ENCODE results near the gene KDM4C. TPM values are rescaled to one million over a fixed set of nuclear protein-coding genes. Genes with fewer than 3 reads are reported as not detected.

The KDM4C gene
- total RNA-seq, 4 donors from 2014 or later, result 52.1 to 83.6 (median 65.5) TPM

- WGBS, 2 donors, result 76 to 80% methylated on average over 3 of the region's 3 CpGs
- H3K4me1 ChIP-seq, result peaks cover 0 to 3% of the 10 kb centered on the region in 2 donors
- H3K9me3 ChIP-seq, result no peaks in the 10 kb centered on the region
- TF ChIP-seq CTCF (IDR thresholded peaks at IDR 0.05), result no peak
- TF ChIP-seq POLR2A (IDR thresholded peaks at IDR 0.05), result no peak
- H3K27ac ChIP-seq, result no peak overlapping the region
- no peak overlapping the region for H3K4me3 ChIP-seq (replicated peaks in 1 of 3)
- no peak for DNase-seq
- H3K27me3 ChIP-seq, result no peaks in the 10 kb centered on the region
- intact Hi-C loops (cut with DNase I), result no loop called here
- H3K36me3 ChIP-seq, result no peaks in the 10 kb centered on the region
Measured at GRCh38 chr9:7088611-7089010, 330.8 kb downstream of the KDM4C start.

DNA sequence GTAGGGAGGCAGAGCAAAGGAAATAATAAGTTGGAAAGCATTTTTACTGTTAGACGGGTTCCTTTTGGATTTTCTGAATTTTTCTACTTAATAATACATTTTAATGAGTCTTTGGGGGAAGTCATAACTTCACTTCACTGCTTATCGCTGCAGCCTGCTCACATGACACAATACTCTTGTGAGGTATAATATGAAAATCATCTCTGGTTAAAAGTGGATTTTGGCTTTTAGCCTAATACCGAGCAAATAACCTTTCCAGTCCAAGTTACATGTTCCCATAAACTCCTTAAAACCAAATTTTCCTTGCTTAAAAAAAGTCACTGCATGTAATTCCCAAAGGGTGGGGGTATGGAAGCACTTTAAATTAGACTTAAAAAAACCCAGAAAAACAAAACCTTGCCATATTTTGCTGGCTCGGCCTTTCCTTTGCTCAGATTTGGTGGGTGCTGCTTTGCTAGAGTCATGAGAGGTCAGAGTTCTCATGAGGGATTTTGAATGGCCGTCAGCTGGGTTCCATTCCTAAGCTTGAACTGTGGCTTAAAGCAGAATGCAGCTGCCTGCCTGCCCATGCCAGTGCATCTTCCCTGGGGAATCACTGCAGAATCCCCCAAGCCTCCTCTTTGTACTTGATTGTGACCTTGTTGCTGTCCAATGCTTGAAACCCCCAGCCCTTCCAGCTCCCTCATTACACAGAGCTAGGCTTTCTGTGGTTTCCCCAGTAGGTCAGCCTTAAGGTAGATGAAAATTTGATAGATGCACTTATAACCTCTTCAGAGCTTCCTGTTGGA is 331.8 kb downstream of the KDM4C start:
- intact Hi-C loops (cut with DNase I), result no loop called here

GRCh38 chr9:7093040-7093439 is 335.3 kb downstream of the KDM4C start:
- DNase-seq, result no peak
- no peak overlapping the region for H3K4me3 ChIP-seq (replicated peaks in 1 of 3)
- peaks cover 0 to 3% of the 10 kb centered on the region in 2 donors for H3K4me1 ChIP-seq
- intact Hi-C loops (cut with DNase I), result no loop called here
- H3K27ac ChIP-seq, result no peak overlapping the region
- 82 to 89% methylated on average over 4 of the region's 4 CpGs for WGBS, 2 donors
- H3K9me3 ChIP-seq, result no peaks in the 10 kb centered on the region
- no peaks in the 10 kb centered on the region for H3K36me3 ChIP-seq
- TF ChIP-seq CTCF (IDR thresholded peaks at IDR 0.05) (no peak), POLR2A (IDR thresholded peaks at IDR 0.05) (no peak)
- H3K27me3 ChIP-seq, result no peaks in the 10 kb centered on the region

More for the DNA sequence above, 331.8 kb downstream of the KDM4C start:
- no peaks in the 10 kb centered on the region for H3K9me3 ChIP-seq
- no peak overlapping the region for H3K27ac ChIP-seq
- TF ChIP-seq CTCF (IDR thresholded peaks at IDR 0.05) (no peak), POLR2A (IDR thresholded peaks at IDR 0.05) (no peak)
- no peaks in the 10 kb centered on the region for H3K27me3 ChIP-seq
- no peak for DNase-seq
- peaks cover 0 to 3% of the 10 kb centered on the region in 2 donors for H3K4me1 ChIP-seq
- 74 to 78% methylated on average over 5 of the region's 5 CpGs for WGBS, 2 donors
- no peak overlapping the region for H3K4me3 ChIP-seq (replicated peaks in 1 of 3)
- no peaks in the 10 kb centered on the region for H3K36me3 ChIP-seq

GRCh38 chr9:7094052-7094451 is 336.3 kb downstream of the KDM4C start:
- TF ChIP-seq CTCF (IDR thresholded peaks at IDR 0.05) (peak in 3 of 6 experiments; percentile 39 to 50 (median 40)), POLR2A (IDR thresholded peaks at IDR 0.05) (no peak)
- no peak overlapping the region for H3K27ac ChIP-seq
- H3K4me3 ChIP-seq (replicated peaks in 1 of 3), result no peak overlapping the region
- no peaks in the 10 kb centered on the region for H3K36me3 ChIP-seq
- DNase-seq, result peak in 1 of 2 donors; percentile 25
- intact Hi-C loops (cut with DNase I), result no loop called here
- H3K9me3 ChIP-seq, result no peaks in the 10 kb centered on the region
- peaks cover 0 to 3% of the 10 kb centered on the region in 2 donors for H3K4me1 ChIP-seq
- H3K27me3 ChIP-seq, result no peaks in the 10 kb centered on the region
- WGBS, 2 donors, result 70 to 71% methylated on average over 2 of the region's 2 CpGs

GRCh38 chr9:7094576-7094975 is 336.8 kb downstream of the KDM4C start:
- DNase-seq, result no peak
- WGBS, 2 donors, result 93 to 95% methylated on average over 3 of the region's 3 CpGs
- Histone ChIP-seq H3K27me3 (no peaks in the 10 kb centered on the region), H3K9me3 (no peaks in the 10 kb centered on the region), H3K4me3 (replicated peaks in 1 of 3) (no peak overlapping the region), H3K36me3 (no peaks in the 10 kb centered on the region), H3K4me1 (peaks cover 0 to 3% of the 10 kb centered on the region in 2 donors), H3K27ac (no peak overlapping the region)
- no peak for TF ChIP-seq POLR2A (IDR thresholded peaks at IDR 0.05)
- TF ChIP-seq CTCF (IDR thresholded peaks at IDR 0.05), result no peak
- intact Hi-C loops (cut with DNase I), result no loop called here

Measured in thyroid gland (tissue), 4 donors.